PC-3 (cell line): ENCODE measurements around the gene JPT2.

Experiments used
- EZH2 ChIP-seq: fragments of 300-600 bp; sonication (generic); IDR thresholded peaks from one replicate; pipeline ENCODE4 v1.6.1; 2017; ENCODE audit warnings: antibody characterized with exemption, mild to moderate bottlenecking, low read length; ENCODE audit not compliant: unreplicated experiment
- EZH2phosphoT487 ChIP-seq: fragments of 300-600 bp; sonication (generic); IDR thresholded peaks from 2 replicates; pipeline ENCODE4 v1.6.1; 2018; ENCODE audit warnings: mild to moderate bottlenecking, antibody characterized with exemption, low read length, borderline replicate concordance

- no peak for TF ChIP-seq EZH2
- TF ChIP-seq EZH2phosphoT487, result no peak
Measured at GRCh38 chr16:1698680-1699079, 20.6 kb downstream of the JPT2 start.
